Measurements from ENCODE around the gene FANCG.

The FANCG gene

DNA sequence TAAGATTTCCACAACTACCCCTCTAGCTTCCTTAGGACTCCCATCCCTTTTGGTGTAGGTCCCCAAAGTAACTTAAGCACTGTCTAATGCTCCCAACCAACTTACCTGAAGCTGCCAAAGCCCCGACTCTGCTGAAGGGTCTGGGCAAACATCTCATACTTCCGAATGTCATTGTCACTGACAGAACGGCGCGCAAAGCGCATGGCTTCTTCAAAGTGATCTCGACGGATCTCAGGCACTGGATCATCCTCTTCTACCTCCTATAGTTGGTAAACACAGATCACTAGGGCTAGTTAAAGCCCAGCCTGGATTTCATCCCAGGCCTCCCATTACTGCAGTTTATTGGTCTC is 22.5 kb downstream of the FANCG start:
- no peak for DNase-seq

DNA sequence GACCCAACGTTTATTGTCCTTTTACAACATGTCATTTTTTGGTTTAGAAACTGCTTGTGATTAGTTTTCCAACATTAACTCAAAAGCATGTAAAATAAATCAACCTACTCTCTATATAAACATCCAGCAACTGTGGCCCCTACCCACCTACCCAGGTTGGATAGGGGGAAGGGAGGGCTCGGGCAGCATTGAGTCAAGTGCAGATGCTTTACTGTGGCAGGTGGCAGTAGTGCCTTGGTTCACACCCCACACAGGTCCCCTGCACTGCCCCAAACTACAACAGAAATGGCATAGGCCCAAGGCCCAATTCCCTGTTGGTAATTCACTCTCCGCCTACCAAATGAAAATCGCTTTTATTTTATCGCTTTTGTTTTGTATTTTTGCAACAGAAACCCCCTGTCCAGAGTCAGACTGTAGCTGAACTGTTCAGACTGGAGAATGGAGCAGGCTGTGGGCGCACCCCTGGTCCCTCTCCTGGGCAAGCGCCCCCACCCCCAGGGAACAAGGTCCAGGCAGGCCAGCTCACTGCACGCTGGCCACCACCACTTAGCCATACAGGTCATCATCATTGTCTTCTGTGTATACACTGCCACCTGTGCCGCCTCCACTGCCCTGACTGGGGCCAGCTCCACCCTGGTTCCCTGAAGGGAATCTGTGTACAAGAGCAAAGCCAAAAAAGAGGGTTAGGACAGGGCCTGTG is 23.0 kb downstream of the FANCG start:
- no peak for DNase-seq

DNA sequence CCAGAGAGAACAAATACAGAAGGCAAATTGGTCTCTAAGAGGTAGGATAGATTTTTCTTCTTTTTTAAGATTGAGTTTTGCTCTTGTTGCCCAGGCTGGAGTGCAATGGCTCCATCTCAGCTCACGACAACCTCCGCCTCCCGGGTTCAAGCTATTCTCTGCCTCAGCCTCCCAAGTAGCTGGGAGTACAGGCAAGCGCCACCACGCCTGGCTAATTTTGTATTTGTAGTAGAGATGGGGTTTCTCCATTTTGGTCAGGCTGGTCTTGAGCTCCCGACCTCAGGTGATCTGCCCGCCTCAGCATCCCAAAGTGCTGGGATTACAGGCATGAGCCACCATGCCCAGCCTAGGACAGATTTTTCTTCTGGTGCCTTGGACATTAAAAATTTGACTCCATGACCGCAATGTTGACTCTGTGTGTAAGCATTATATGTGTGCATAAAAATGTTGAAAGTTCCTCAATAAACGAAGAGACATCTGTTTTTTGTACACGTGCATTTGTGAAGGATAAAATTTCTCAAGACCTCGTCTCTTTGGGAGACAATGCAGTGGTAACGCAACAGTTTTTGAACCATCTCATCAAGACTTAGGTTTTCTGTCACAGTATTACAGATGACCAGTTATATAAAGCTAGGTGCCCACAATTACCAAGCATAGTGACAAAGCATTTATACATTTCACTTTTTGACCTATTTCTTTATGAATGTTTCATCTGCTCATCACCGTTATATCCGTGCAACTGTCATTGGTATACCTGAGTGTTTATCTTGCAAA is 24.7 kb downstream of the FANCG start:
- DNase-seq: no peak

DNA sequence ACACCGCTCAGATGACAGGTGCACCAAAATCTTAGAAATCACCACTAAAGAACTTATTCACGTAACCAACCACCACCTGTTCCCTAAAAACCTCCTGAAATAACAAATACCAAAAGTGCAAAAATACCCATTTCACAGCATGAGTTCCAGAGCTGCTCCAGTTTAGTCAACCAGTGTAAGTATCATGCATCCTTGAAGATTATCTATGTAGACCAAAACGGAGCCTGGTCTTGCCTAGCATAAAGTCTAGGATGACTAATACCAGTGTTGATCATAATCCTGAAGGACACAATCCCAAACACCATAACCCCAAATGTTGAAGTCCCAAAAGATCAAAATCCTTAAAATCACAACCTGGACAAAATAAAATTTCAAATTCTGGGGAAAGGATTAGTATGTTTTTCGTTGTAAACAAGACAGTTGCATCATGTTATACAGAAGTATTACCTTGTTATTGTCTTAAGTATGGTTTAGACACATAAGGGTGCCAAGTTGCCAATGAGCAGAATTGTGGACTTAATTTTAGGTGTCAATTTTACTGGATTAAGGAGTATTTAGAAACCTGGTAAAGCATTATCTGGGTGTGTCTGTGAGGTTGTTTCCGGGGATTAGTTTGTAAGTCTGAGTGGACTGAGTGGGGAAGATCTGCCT is 25.4 kb downstream of the FANCG start:
- no peak for DNase-seq

DNA sequence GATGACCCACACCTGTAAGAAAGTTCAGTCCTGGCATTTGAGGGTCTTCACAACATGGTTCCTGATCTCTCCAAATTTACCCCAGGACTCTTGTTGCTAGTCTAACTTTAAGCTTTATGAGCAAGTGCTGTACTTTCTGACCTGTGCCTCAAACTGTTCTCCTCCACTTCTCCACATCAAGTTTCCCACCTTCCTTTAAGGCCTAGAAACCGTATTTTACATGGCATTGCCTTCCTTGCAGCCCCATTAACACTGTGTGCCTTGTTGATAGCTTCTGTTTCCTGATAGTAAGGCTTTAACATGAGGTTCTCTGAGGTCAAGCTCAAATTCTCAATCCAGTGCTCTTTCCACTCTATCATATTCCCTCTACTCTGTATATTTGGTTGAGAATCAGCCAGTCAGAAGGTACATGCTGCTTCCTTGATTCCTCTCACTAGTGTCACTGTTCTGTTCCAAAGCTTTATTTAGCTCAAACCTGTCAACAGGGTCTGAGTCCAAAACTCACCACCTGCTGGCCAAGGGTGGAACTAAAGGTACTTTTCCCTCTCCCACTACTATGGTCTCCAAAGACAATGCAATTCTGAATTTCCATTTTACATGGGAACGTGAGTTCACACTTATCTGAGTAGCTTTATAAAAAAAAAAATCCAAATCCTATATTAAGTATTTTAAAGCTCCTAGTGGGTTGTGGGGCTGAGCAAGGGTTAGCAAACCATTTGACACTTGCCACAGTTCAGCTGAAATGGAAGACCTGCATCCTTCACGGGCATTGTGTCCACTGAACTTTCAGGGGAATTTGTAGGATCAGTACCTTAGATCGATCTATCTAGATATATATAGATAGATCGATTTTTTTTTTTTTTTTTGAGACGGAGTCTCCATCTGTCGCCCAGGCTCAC is 28.4 kb downstream of the FANCG start:
- peak; percentile 55 for DNase-seq

DNA sequence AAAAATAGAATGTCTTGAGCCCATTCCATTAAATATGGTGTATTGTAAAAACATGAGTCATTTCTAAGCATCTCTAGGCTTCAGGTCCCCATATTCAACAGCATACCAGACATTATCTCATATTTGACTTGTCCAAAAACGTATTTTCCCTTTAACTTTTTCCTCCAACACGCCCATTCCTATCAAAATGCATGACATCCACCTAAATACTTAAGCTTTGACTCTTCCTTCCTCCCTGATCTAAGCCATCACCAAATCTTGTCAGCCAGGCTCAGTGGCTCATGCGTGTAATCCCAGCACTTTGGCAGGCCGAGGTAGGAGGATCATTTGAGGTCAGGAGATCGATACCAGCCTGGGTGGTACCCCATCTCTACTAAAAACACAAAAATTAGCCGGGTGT is 31.2 kb downstream of the FANCG start:
- no peak for DNase-seq

DNA sequence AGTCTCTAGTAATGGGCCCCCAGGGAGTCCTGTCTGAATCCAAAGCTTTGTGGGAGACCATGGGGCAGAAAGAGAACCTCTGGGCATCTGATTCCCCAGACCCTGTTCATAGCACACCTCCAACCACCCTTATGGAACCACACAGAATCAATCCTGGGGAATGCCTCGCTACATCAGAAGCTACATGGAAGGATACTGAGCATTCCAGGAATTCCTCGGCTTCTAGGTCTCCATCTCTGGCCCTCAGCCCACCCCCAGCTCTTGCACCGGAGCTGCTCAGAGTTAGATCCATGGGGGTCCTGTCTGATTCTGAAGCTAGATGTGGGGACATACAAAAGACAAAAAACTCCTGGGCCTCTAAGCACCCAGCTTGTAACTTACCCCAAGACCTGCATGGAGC is 35.7 kb downstream of the FANCG start:
- DNase-seq: no peak

DNA sequence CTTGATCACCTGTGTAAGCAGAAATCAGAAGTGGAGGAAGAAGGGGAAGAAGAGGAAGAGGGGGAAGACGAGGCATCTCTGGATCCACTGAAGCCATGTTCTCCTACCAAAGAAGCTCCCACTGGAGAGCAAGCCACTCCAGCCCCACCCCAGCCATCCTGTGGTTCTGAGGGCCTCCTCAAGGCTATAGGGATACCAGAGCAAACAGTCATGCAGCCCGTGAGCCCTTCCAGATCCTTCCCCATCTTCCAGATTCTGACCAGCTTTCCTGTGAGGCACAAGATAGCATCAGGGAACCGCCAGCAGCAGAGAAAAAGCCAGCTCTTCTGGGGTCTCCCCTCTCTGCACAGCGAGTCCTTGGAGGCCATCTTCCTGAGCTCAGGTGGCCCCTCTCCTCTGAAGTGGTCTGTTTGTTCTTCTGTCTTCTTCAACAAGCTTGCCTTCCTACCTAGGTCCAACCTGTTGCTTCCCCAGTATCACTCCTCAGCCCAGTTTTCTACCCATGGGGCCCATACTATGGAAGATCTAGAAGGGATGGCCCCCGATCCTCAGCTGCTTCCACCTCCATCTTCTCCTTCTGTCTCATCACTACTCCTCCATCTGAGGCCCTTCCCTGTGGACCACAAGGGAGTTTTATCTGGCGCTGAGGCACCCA is 36.7 kb downstream of the FANCG start:
- no peak for DNase-seq

DNA sequence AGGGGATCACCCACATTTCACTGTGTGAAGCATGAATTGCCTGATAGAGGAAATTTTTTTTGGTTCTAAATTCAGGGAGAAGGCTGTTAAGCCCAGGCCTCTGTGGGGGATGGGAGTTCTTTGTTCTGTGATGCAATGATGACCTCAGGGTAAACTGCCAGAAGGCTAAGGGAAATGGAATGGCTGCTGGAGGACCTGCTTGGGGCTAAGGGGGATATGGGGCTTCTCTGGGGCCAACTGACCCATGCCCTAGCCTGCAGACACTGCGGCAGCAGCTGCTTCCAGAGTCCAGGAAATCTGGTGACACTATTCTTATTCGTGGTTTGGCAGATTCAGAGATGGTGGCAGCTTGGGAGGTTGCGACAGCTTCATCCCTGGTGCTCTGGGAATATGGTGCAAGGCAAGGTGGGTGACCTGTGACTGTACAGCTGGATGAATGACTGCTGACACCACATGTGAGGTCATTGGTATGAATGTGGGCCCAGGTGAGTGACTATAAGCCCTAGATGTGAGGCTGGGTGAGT is 37.6 kb downstream of the FANCG start:
- no peak for DNase-seq

DNA sequence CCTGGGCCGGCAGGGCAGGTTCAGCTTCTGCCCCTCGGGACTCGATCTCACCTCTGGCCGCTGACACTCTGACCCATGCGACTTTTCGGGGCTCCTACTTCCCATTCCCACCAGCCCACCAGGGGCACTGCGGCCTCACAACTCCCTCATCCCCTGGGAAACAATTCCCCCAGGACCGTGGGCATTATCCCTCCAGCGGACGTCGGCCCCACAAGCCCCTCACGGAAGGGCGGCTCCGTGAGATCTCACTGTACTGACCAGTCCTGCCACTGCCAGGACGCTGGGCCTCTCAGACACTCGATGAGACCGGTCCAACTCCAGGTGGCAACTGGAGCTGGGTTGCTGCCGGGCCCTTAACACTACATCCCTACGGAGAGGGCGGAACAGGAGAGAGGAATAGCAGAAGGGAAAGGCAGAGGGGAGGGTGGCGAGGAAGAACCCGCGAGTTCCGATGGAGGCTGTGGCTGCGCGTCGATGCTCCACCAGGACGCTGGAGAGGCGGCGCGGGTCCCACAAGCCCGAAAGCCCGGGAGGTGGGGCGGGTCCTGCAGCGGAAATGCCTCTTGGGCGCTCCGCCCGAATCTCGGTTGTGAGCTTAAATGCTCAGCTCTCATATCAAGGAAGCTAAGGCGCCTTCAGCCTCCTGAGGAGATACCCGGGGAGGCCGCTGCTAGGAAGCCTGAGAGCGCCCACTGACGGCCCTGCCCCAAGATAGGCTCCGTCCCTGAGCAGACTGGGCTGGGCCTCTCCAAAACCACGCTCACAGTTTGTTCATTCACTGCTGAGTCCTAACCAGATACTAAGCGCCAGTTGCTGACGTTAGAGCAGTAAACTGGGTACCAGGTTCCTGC is 43.7 kb downstream of the FANCG start:
- peak; percentile 46 for DNase-seq

DNA sequence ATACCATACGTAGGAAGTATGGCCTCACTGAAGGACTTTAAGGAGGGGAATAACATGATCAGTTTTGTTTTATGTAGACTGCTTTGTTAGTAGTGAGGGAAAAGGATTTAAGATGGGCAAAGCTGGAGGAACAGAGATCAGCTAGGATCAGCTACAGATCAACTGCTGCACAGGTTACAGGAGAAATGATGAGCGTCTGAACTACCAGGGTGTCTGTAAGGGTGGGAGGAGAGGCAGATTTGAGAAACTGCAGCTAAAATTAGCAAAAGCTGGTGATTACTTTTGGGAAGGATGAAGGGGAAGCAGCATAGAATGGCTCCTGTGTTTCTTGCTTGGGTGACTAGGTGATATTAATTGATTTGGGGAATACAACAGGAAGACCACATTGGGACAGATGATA is 46.6 kb downstream of the FANCG start:
- no peak for DNase-seq

DNA sequence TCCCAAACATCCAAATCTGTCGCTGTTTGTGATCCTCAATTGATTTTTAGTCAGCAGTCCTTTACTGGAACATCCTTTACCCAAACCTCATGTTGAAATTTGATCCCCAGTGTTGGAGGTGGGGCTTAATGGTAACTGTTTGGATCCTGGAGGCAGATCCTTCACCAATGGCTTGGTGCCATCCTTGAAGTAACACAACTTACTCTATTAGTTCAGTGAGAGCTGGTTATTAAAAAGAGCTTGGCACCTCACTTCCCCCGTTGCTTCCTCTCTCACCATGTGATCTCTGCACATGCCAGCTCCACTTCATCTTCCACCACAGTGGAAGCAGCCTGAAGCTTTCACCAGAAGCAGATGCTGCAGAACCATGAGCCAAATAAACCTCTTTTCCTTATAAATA is 49.9 kb downstream of the FANCG start:
- DNase-seq: no peak

DNA sequence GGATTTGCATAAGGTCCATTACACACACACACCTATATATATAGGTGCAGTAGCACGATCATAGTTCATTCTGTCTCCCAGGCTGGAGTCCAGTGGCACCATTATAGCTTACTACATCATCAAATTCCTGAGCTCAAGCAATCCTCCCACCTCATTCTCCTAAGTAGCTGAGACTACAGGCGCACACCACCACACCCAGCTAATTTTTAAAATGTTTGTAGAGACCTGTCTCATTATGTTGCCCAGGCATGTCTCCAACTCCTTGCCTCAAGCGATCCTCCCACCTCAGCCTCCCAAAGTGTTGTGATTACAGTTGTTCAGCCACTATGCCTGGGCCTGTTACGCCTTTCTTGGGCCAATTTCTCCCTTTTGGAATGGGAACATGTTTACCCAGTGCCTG is 50.5 kb downstream of the FANCG start:
- DNase-seq: no peak

DNA sequence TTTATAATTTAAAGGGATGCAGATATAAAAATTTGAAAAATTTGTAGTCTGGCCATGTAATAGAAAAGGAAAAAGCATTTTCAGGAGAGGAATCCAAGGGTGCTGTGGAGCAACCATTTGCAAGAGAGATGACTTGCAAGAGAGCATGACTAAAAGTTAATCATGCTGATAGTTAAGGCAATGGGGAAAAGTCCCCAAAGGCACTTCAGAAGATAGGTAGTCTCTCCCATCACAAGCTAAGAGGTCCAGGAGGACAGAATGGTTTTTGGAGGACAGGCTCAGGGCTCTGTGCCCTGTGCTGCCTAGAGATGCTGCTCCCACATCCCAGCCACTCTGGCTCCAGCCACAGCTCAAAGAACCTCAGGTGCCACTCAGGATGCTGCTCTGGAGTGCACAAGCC is 51.4 kb downstream of the FANCG start:
- DNase-seq: no peak

DNA sequence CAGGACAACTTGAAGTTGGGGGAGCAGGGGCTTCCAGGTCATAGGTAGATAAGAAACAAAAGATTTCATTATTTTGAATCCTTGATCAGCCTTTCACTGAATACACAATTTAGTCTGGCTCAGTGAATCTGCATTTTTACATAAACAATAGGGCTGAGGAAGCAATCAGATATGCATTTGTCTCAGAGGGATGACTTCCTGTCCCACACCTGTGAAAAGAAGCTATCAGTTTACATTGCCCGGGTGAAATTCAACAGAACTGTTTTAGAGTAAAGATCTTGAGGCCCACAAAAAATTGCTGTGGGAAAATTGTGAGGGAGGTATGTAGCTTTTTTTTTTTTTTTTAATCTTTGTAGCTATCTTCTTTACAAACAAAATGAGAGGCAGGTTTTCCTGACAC is 51.9 kb downstream of the FANCG start:
- no peak for DNase-seq

DNA sequence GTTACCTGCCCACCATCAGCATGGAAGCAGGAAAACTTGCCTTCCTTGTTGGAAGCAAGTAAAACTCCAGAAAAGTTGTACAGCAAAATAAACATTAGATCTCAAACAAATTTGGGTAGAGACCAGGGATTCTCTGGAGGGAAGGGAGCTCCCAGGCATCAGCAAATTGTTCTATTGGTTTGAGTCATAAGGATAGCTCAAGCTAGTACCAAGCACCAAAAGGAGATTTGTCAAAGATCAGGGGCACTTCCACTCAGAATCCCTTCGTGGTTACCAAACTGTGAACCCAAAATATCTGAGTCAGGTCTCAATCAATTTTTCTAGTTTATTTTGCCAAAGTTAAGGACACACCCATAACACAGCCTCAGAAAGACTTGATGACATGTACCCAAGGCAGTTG is 52.4 kb downstream of the FANCG start:
- DNase-seq: no peak

DNA sequence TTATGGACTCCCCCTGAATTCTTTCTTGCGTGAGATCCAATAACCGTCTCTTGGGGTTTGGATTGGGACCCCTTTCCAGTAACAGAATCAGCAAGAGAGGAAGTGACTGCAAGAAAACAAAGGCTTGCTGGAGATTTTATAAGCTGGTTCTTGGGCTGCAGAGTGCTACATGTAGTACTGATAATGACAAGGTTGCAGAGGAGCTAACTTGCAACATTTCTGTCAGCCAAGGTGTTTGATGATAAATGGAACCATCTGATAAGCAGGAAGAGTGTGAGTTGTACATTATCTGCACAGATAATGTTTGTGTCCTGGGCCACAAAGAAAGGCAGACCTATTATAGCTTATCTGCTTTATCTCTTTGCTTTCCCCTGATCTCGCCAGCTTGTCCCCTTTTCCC is 53.1 kb downstream of the FANCG start:
- DNase-seq: no peak
